NCI-H1105 treated with DMSO at 0.1 percent for 48 hours (cell line): ENCODE results near the gene QRICH2.
"Not testable (repeated sequence)": the region's sequence is repeated elsewhere in the genome, so short reads cannot be mapped to it uniquely, and the experiment has no call there.

Source experiments
- DNase-seq: peaks from one replicate; lab custom pipeline; 2025; lab: John Stamatoyannopoulos, UW

QRICH2 gene

GRCh38 chr17:76326306-76326705, 18.2 kb upstream of the QRICH2 start:
- DNase-seq: no peak

GRCh38 chr17:76318586-76318985, 10.5 kb upstream of the QRICH2 start:
- no peak for DNase-seq

GRCh38 chr17:76317535-76317934, 9.5 kb upstream of the QRICH2 start:
- no peak for DNase-seq

- DNase-seq: no peak
These were observed 6.5 kb upstream of the QRICH2 start for GRCh38 chr17:76314392-76315227.

- no peak for DNase-seq
These were observed 4.7 kb upstream of the QRICH2 start for GRCh38 chr17:76312735-76313134.

GRCh38 chr17:76309461-76309860, 1.4 kb upstream of the QRICH2 start:
- no peak for DNase-seq

GRCh38 chr17:76307299-76307965, 644 bp downstream of the QRICH2 start:
- no peak for DNase-seq

- not testable (repeated sequence) for DNase-seq
These were observed 3.0 kb downstream of the QRICH2 start for GRCh38 chr17:76305135-76305454.

GRCh38 chr17:76304226-76305134, 3.6 kb downstream of the QRICH2 start:
- DNase-seq: no peak

- DNase-seq: no peak
These were observed 10.6 kb downstream of the QRICH2 start for GRCh38 chr17:76297436-76297835.

- DNase-seq: no peak
These were observed 11.2 kb downstream of the QRICH2 start for GRCh38 chr17:76296889-76297288.

GRCh38 chr17:76296186-76296585, 11.9 kb downstream of the QRICH2 start:
- DNase-seq: no peak

GRCh38 chr17:76293106-76293505, 15.0 kb downstream of the QRICH2 start:
- DNase-seq: no peak

- no peak for DNase-seq
These were observed 15.5 kb downstream of the QRICH2 start for GRCh38 chr17:76292567-76292966.

- no peak for DNase-seq
These were observed 26.3 kb downstream of the QRICH2 start for GRCh38 chr17:76281573-76282371.

GRCh38 chr17:76280650-76281049, 27.4 kb downstream of the QRICH2 start:
- no peak for DNase-seq

- DNase-seq: no peak
These were observed 28.3 kb downstream of the QRICH2 start for GRCh38 chr17:76279742-76280287.

- DNase-seq: peak; percentile 56
These were observed 28.9 kb downstream of the QRICH2 start for GRCh38 chr17:76278952-76279741.

GRCh38 chr17:76278268-76278908, 29.7 kb downstream of the QRICH2 start:
- no peak for DNase-seq
